ENCODE results near the gene WDR45B.
A peak's percentile ranks its signal among the peaks of the same experiment; 100 is the strongest.

Gene WDR45B

GRCh38 chr17:82691714-82692113, 43.5 kb upstream of the WDR45B start:
- no peak for TF ChIP-seq CTCF (IDR thresholded peaks at IDR 0.05)
- no peak for TF ChIP-seq ZFX (IDR thresholded peaks at IDR 0.05; ENCODE audit: borderline replicate concordance)
- H3K27ac ChIP-seq: no peak overlapping the region

GRCh38 chr17:82690786-82691489, 42.7 kb upstream of the WDR45B start:
- no peak overlapping the region for H3K27ac ChIP-seq
- TF ChIP-seq CTCF (IDR thresholded peaks at IDR 0.05) (no peak), ZFX (IDR thresholded peaks at IDR 0.05; ENCODE audit: borderline replicate concordance) (no peak)

- H3K27ac ChIP-seq: no peak overlapping the region
- TF ChIP-seq ZFX (IDR thresholded peaks at IDR 0.05; ENCODE audit: borderline replicate concordance) (no peak), CTCF (IDR thresholded peaks at IDR 0.05) (no peak)
Observed at GRCh38 chr17:82689077-82689476, 40.8 kb upstream of the WDR45B start.

- peak overlapping the region; percentile 54 for H3K27ac ChIP-seq
- TF ChIP-seq ZFX (IDR thresholded peaks at IDR 0.05; ENCODE audit: borderline replicate concordance): no peak
Observed at GRCh38 chr17:82687871-82688270, 39.6 kb upstream of the WDR45B start.

GRCh38 chr17:82687375-82687861, 39.2 kb upstream of the WDR45B start:
- H3K27ac ChIP-seq: peak overlapping the region; percentile 54
- TF ChIP-seq CTCF (IDR thresholded peaks at IDR 0.05): no peak
- no peak for TF ChIP-seq ZFX (IDR thresholded peaks at IDR 0.05; ENCODE audit: borderline replicate concordance)

- H3K27ac ChIP-seq: peak overlapping the region; percentile 54
- TF ChIP-seq ZFX (IDR thresholded peaks at IDR 0.05; ENCODE audit: borderline replicate concordance) (no peak), CTCF (IDR thresholded peaks at IDR 0.05) (no peak)
Observed at GRCh38 chr17:82686366-82687324, 38.4 kb upstream of the WDR45B start.

- H3K27ac ChIP-seq: peak overlapping the region; percentile 34
- no peak for TF ChIP-seq ZFX (IDR thresholded peaks at IDR 0.05; ENCODE audit: borderline replicate concordance)
- TF ChIP-seq CTCF (IDR thresholded peaks at IDR 0.05): no peak
Observed at GRCh38 chr17:82685291-82685690, 37.0 kb upstream of the WDR45B start.
